Transverse colon (tissue), 3 donors: Measurements from ENCODE around the gene AKR1B1.
A peak's percentile ranks its signal among the peaks of the same experiment; 100 is the strongest.

Source experiments
- EP300 ChIP-seq: sonication (generic); formaldehyde crosslinking; IDR thresholded peaks from one replicate; pipeline ENCODE4 v1.6.1; 2017; ENCODE audit warnings: antibody characterized with exemption, low read depth
- POLR2A ChIP-seq: fragments of 450-650 bp; IDR thresholded peaks from one replicate; pipeline ENCODE4 v1.6.1; 2016; ENCODE audit warnings: antibody characterized with exemption, mild to moderate bottlenecking, moderate library complexity
- TF ChIP-seq, protein P1 (sequence below), 5 experiments: fragments of 200-600 bp in 3 of 5; fragments of 450-650 bp in 2 of 5; sonication (generic) in 3 of 5; IDR thresholded peaks; 1 replicate in 2 of 5; 2 replicates in 3 of 5; pipeline ENCODE4 v1.5.1; 2016 to 2017; ENCODE audit warnings: antibody characterized with exemption in 5 of 5, inconsistent platforms in 3 of 5, mild to moderate bottlenecking in 2 of 5, moderate library complexity in 1 of 5

DNA sequence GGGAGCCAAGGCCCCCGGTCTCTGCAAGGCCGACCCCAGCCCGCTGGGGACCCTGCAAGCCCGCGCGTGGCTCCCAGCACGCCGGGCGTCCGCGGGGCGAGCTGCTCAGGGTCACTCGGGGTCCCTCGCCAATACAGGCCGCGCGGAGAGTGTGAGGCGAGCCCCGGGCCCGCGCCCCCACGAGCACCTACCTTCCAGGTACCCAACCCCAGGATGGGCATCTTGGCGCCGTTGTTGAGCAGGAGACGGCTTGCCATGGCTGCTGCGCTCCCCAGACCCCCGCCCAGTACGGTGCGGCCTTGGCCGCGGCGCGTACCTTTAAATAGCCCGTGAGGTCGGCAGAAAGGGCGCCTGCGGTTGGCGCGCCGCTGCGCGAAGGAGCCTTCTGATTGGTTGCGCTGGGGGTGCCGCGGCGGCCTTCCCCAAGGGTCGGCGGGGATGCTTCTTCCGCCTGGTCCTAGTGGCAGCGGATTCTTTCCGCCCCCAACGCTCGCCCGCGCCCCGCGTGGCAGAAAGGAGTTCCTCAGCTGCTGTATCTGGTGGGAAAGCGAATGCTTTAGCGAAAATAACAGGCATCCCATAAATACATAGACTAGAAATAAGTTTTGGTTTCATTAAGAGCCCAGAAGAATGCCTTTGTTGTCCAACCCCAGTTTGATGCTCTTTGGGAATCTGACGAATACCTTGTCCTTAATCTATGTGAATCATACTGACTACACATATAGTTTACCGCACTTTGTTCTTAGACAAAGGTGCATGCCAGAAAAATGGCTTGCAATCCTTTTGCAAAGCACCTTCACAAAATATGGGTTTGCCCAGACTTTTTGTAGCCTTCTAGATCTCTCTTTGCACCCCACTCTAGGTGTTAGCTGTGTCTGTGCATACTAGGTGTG, at the start of gene AKR1B1:
- TF ChIP-seq EP300 (no peak), POLR2A (peak; percentile 58)
- TF ChIP-seq, protein P1, sequence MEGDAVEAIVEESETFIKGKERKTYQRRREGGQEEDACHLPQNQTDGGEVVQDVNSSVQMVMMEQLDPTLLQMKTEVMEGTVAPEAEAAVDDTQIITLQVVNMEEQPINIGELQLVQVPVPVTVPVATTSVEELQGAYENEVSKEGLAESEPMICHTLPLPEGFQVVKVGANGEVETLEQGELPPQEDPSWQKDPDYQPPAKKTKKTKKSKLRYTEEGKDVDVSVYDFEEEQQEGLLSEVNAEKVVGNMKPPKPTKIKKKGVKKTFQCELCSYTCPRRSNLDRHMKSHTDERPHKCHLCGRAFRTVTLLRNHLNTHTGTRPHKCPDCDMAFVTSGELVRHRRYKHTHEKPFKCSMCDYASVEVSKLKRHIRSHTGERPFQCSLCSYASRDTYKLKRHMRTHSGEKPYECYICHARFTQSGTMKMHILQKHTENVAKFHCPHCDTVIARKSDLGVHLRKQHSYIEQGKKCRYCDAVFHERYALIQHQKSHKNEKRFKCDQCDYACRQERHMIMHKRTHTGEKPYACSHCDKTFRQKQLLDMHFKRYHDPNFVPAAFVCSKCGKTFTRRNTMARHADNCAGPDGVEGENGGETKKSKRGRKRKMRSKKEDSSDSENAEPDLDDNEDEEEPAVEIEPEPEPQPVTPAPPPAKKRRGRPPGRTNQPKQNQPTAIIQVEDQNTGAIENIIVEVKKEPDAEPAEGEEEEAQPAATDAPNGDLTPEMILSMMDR (IDR thresholded peaks at IDR 0.05) = peak; percentile 42 to 63 (median 50)
